ENCODE data around the gene AASS. TPM values are rescaled to one million over a fixed set of nuclear protein-coding genes. Genes with fewer than 3 reads are reported as not detected.

The AASS gene
- total RNA-seq (2021; ENCODE audit: unreplicated experiment) (0.31 TPM), Bru-seq, nascent RNA (percentile 8 among the genes with signal in this experiment), BruChase-seq, experiment 1, labeled RNA remaining after a 2-hour chase (percentile 13 among the genes with signal in this experiment), BruChase-seq, experiment 2, labeled RNA remaining after a 6-hour chase (percentile 12 among the genes with signal in this experiment)
- polyA plus RNA-seq (2012; ENCODE audit: insufficient read length), result not detected
- long read RNA-seq, result 0 reads

GRCh38 chr7:122143751-122144711 is at the start of gene AASS:
Gene AASS, minus strand, starts transcription at chr7:122144249. Its CDS starts 10,523 bp downstream, at chr7:122133726.
- Histone ChIP-seq H3K27me3 (ENCODE audit: control insufficient read depth, insufficient read depth, low read length) (peaks cover 12% of the 10 kb centered on the region), H3K4me3 (ENCODE audit: low read depth in 2 of 2, low read length in 2 of 2) (peak within 1 kb of the TSS; percentile 64 to 70), H3K36me3 (ENCODE audit: control insufficient read depth, insufficient read depth, low read length) (no peaks in the 10 kb centered on the region), H3K27ac (ENCODE audit: low read length) (no peak within 1 kb of the TSS), H3K9me3 (ENCODE audit: control insufficient read depth, insufficient read depth, low read depth, low read length) (no peaks in the 10 kb centered on the region), H3K4me1 (ENCODE audit: control insufficient read depth, insufficient read depth, low read length) (peaks cover 8% of the 10 kb centered on the region)
- peak; percentile 35 for DNase-seq (ENCODE audit: low read depth, low spot score)
- CTCF ChIA-PET, result no interaction called here
- POLR2A ChIA-PET, result no interaction called here
- in situ Hi-C loops (cut with HindIII; ENCODE audit: low pct_unique_long_range_greater_than_20kb, low sequenced_read_pairs), result no loop called here
- intact Hi-C loops (cut with micrococcal nuclease; ENCODE audit: unreplicated experiment), result no loop called here
- TF ChIP-seq TCF7L2 (IDR thresholded peaks at IDR 0.05; ENCODE audit: low read depth, low read length), result peak; percentile 29; the same call in 1 of the 2 replicates
- no peak for TF ChIP-seq REST (IDR thresholded peaks at IDR 0.05; ENCODE audit: insufficient read depth in 1 of 2, low read depth in 2 of 2, low read length in 1 of 2)
- no TSS peak for BruUV-seq (replicated peaks)
- peak; percentile 98 for ATAC-seq

- no TSS peak for BruUV-seq (replicated peaks)
- ATAC-seq, result no peak
- POLR2A ChIA-PET, result no interaction called here
- in situ Hi-C loops (cut with HindIII; ENCODE audit: low pct_unique_long_range_greater_than_20kb, low sequenced_read_pairs) (no loop called here), intact Hi-C loops (cut with micrococcal nuclease; ENCODE audit: unreplicated experiment) (no loop called here)
- Histone ChIP-seq H3K36me3 (ENCODE audit: control insufficient read depth, insufficient read depth, low read length) (no peaks in the 10 kb centered on the region), H3K4me1 (ENCODE audit: control insufficient read depth, insufficient read depth, low read length) (no peaks in the 10 kb centered on the region), H3K9me3 (ENCODE audit: control insufficient read depth, insufficient read depth, low read depth, low read length) (no peaks in the 10 kb centered on the region), H3K27ac (ENCODE audit: low read length) (no peak overlapping the region), H3K4me3 (ENCODE audit: low read depth in 2 of 2, low read length in 2 of 2) (no peak overlapping the region), H3K27me3 (ENCODE audit: control insufficient read depth, insufficient read depth, low read length) (no peaks in the 10 kb centered on the region)
- CTCF ChIA-PET, result no interaction called here
- no peak for TF ChIP-seq SIN3A (IDR thresholded peaks at IDR 0.05; ENCODE audit: borderline replicate concordance, insufficient read depth, low read depth, low read length)
- TF ChIP-seq TCF7L2 (IDR thresholded peaks at IDR 0.05; ENCODE audit: low read depth, low read length), result no peak
- no peak for TF ChIP-seq REST (IDR thresholded peaks at IDR 0.05; ENCODE audit: insufficient read depth in 1 of 2, low read depth in 2 of 2, low read length in 1 of 2)
- DNase-seq (ENCODE audit: low read depth, low spot score), result no peak
These were observed 44.7 kb upstream of the AASS start for GRCh38 chr7:122188785-122189184.
